ENCODE data around the gene SCGB1D2. TPM values are rescaled to one million over a fixed set of nuclear protein-coding genes. Genes with fewer than 3 reads are reported as not detected.

Gene SCGB1D2
- total RNA-seq, 1 donor from 2014 or later: not detected

DNA sequence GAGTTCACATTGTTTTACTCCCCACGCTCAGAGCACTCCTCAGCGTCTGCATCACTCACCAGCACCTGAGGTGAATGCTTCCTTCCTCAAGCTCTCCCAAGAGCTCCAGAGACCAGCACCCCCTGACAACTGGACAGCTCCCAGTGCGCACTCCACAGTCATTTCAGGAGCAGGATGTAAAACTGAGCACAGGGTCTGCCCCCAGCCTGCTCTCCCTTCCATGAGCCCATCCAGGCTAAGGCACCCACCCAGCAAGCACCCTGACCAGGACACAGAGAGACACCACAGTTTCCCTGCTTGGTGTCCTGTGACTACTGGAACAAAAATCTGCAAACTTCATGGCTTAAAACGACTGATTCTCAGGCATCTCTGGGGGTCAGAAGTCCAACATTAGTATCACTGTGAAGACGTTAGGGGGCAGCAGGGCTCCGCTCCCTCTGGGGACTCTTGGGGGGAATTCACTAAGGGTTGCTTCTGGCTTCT lies 3.3 kb downstream of the SCGB1D2 start:
- TF ChIP-seq, protein P1, sequence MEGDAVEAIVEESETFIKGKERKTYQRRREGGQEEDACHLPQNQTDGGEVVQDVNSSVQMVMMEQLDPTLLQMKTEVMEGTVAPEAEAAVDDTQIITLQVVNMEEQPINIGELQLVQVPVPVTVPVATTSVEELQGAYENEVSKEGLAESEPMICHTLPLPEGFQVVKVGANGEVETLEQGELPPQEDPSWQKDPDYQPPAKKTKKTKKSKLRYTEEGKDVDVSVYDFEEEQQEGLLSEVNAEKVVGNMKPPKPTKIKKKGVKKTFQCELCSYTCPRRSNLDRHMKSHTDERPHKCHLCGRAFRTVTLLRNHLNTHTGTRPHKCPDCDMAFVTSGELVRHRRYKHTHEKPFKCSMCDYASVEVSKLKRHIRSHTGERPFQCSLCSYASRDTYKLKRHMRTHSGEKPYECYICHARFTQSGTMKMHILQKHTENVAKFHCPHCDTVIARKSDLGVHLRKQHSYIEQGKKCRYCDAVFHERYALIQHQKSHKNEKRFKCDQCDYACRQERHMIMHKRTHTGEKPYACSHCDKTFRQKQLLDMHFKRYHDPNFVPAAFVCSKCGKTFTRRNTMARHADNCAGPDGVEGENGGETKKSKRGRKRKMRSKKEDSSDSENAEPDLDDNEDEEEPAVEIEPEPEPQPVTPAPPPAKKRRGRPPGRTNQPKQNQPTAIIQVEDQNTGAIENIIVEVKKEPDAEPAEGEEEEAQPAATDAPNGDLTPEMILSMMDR (IDR thresholded peaks at IDR 0.05; ENCODE audit: insufficient read depth, low read length, poor library complexity, severe bottlenecking): peak; percentile 28
- no peak for DNase-seq (ENCODE audit: low read depth)

DNA sequence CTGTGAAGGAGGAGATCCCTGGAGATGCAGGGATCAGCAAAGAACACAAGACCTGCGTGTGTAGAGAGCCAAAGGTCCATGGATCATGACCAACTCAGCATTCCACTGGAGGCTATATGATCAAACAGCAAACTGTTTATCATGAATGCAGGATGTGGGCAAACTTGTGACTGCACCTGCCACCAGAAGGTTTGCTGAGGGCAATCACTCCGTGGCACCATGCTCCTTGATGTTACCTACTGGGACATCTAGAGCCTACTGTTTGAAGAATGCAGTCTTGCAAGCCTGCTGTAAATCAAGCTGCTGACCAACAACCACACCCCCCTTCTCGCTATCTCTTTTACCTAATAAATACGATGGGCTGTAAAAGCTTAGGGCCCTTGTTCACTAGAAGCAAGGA lies 9.7 kb downstream of the SCGB1D2 start:
- no peak for DNase-seq (ENCODE audit: low read depth)
- no peaks in the 10 kb centered on the region for H3K27me3 ChIP-seq (ENCODE audit: control insufficient read depth, insufficient read depth, low read length)
- H3K36me3 ChIP-seq (ENCODE audit: control insufficient read depth, insufficient read depth, low read length): no peaks in the 10 kb centered on the region
- TF ChIP-seq, protein P1 (IDR thresholded peaks at IDR 0.05; ENCODE audit: insufficient read depth, low read length, poor library complexity, severe bottlenecking): no peak
- H3K4me3 ChIP-seq (ENCODE audit: low read depth, low read length): no peak overlapping the region

More for the DNA sequence above, 3.3 kb downstream of the SCGB1D2 start:
- Histone ChIP-seq H3K4me3 (ENCODE audit: low read depth, low read length) (no peak overlapping the region), H3K27me3 (ENCODE audit: control insufficient read depth, insufficient read depth, low read length) (peaks cover 2% of the 10 kb centered on the region), H3K36me3 (ENCODE audit: control insufficient read depth, insufficient read depth, low read length) (no peaks in the 10 kb centered on the region)

DNA sequence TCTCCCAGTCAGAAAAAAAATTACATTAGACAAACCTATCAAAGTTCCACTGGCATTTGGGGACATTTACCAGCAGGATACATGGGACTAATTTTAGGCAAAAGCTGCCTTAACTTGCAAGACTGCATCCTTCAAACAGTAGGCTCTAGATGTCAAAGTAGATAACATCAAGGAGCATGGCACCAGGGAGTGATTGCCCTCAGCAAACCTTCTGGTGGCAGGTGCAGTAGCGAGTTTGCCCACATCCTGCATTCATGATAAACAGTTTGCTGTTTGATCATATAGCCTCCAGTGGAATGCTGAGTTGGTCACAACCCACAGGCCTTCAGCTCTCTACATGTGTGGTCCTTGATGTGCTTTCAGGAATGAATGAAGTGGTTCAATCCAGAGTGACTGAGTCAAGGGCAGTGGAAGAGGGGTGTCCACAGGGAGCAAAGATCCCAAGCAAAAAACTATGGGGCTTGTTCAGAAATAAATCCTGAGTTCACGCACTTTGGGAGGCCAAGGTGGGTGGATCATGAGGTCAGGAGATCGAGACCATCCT lies 12.0 kb downstream of the SCGB1D2 start:
- no peak for DNase-seq (ENCODE audit: low read depth)
- Histone ChIP-seq H3K4me3 (ENCODE audit: low read depth, low read length) (no peak overlapping the region), H3K27me3 (ENCODE audit: control insufficient read depth, insufficient read depth, low read length) (no peaks in the 10 kb centered on the region), H3K36me3 (ENCODE audit: control insufficient read depth, insufficient read depth, low read length) (no peaks in the 10 kb centered on the region)
- TF ChIP-seq, protein P1 (IDR thresholded peaks at IDR 0.05; ENCODE audit: insufficient read depth, low read length, poor library complexity, severe bottlenecking): no peak

DNA sequence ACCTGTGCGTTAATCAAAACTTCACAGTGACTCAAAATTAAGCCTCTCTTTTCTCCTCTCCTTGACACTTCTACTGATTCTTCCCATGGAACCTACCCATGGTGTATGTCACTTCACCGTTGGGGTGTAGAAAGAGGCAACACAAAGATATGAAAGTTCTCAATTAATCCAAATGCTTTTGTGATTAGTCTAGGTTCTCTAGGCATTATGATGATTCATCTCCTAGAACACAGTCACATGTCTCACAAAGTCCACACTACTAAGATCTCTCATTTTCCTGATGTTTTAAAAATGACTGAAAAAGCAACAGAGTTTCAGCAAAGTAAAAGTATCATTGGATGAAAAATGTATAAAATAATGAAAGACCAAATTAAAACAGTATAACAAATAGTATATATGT lies 14.2 kb downstream of the SCGB1D2 start:
- H3K36me3 ChIP-seq (ENCODE audit: control insufficient read depth, insufficient read depth, low read length): no peaks in the 10 kb centered on the region
- DNase-seq (ENCODE audit: low read depth): no peak
- no peak overlapping the region for H3K4me3 ChIP-seq (ENCODE audit: low read depth, low read length)
- TF ChIP-seq, protein P1 (IDR thresholded peaks at IDR 0.05; ENCODE audit: insufficient read depth, low read length, poor library complexity, severe bottlenecking): no peak
- no peaks in the 10 kb centered on the region for H3K27me3 ChIP-seq (ENCODE audit: control insufficient read depth, insufficient read depth, low read length)

DNA sequence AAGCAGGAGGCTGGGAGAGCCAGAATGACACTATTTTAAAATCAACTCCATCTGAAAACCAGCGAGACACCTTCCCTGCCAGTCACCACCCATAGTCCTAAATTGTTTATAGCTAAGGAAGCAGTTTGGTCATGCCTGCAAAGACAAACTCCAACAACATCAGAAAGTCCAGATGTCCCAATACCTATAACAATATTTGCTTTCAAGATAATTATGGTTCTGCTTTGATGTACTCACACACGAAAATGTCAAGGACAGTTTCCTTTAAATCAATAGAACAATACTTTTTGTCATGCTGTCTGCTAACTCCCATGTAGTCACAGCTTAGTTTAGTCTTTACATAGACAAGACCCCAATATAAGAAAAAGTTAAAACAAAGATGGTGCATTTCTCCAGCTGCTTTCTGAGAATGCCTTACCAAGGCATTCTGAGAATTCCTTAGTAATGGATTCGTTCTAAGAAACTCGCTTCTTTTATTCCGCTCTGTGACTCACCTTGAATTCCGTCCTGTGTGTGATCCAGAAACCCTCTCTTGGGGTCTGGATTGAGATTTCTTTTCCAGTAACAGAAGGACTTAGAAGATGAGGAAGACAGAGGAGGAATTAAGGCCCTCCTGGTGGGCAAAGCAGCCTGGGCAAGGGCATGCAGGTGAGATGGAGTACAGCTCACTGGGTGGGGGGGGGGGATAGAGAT lies 18.4 kb downstream of the SCGB1D2 start:
- TF ChIP-seq, protein P1 (IDR thresholded peaks at IDR 0.05; ENCODE audit: insufficient read depth, low read length, poor library complexity, severe bottlenecking): no peak
- Histone ChIP-seq H3K4me3 (ENCODE audit: low read depth, low read length) (no peak overlapping the region), H3K27me3 (ENCODE audit: control insufficient read depth, insufficient read depth, low read length) (no peaks in the 10 kb centered on the region), H3K36me3 (ENCODE audit: control insufficient read depth, insufficient read depth, low read length) (no peaks in the 10 kb centered on the region)
- DNase-seq (ENCODE audit: low read depth): no peak
